H9 (cell line): ENCODE measurements around the gene HYDIN. TPM values are rescaled to one million over a fixed set of nuclear protein-coding genes. Genes with fewer than 3 reads are reported as not detected.
A peak's percentile ranks its signal among the peaks of the same experiment; 100 is the strongest.
"Not testable (repeated sequence)": the region's sequence is repeated elsewhere in the genome, so short reads cannot be mapped to it uniquely, and the experiment has no call there.

ENCODE experiments used
- DNase-seq: peaks from one replicate; pipeline ENCODE4 v3.0.0-alpha.2; 2017
- H2AFZ ChIP-seq: one replicate; pipeline ENCODE4 v1.6.1; 2013; ENCODE audit warnings: mild to moderate bottlenecking, low read length, control low read depth, moderate library complexity
- H2AK5ac ChIP-seq: 2 replicates; pipeline ENCODE4 v1.6.1; 2013; ENCODE audit warnings: low read length, control low read depth, mixed read lengths; ENCODE audit not compliant: insufficient read length
- H2BK120ac ChIP-seq: one replicate; pipeline ENCODE4 v1.6.1; 2013; ENCODE audit warnings: low read depth, mild to moderate bottlenecking, low read length, control low read depth, inconsistent platforms; ENCODE audit not compliant: poor library complexity, severe bottlenecking
- H2BK12ac ChIP-seq: 2 replicates; pipeline ENCODE4 v1.6.1; 2013; ENCODE audit warnings: low read length, control low read depth, mixed read lengths, low read depth; ENCODE audit not compliant: insufficient read length
- H2BK15ac ChIP-seq: 2 replicates; pipeline ENCODE4 v1.6.1; 2013; ENCODE audit warnings: low read depth, low read length, control low read depth
- H2BK20ac ChIP-seq: one replicate; pipeline ENCODE4 v1.6.1; 2013; ENCODE audit warnings: low read depth, mild to moderate bottlenecking, low read length, control low read depth, inconsistent platforms; ENCODE audit not compliant: poor library complexity, severe bottlenecking
- H2BK5ac ChIP-seq: 2 replicates; pipeline ENCODE4 v1.6.1; 2013; ENCODE audit warnings: low read length, control low read depth, mixed read lengths; ENCODE audit not compliant: insufficient read length
- H3K14ac ChIP-seq: 2 replicates; pipeline ENCODE4 v1.6.1; 2013; ENCODE audit warnings: low read length, control low read depth; ENCODE audit not compliant: insufficient read depth
- H3K18ac ChIP-seq: 2 replicates; pipeline ENCODE4 v1.6.1; 2013; ENCODE audit warnings: low read depth, mild to moderate bottlenecking, mixed read lengths, low read length, control low read depth; ENCODE audit not compliant: insufficient read length
- H3K23ac ChIP-seq: 2 replicates; pipeline ENCODE4 v1.6.1; 2013; ENCODE audit warnings: low read length, control low read depth, mixed read lengths, low read depth; ENCODE audit not compliant: insufficient read length
- H3K23me2 ChIP-seq: 2 replicates; pipeline ENCODE4 v1.6.1; 2013; ENCODE audit warnings: low read depth, mild to moderate bottlenecking, mixed read lengths, low read length, control low read depth; ENCODE audit not compliant: insufficient read length, poor library complexity, severe bottlenecking
- H3K27ac ChIP-seq: 2 replicates; pipeline ENCODE4 v1.5.1; 2013; ENCODE audit warnings: low read length, control low read depth, mixed read lengths, low read depth; ENCODE audit not compliant: insufficient read length
- H3K27me3 ChIP-seq: 2 replicates; pipeline ENCODE4 v1.6.1; 2013; ENCODE audit warnings: low read length, control low read depth, inconsistent platforms; ENCODE audit not compliant: insufficient read depth
- H3K4ac ChIP-seq: 2 replicates; pipeline ENCODE4 v1.6.1; 2013; ENCODE audit warnings: low read depth, mild to moderate bottlenecking, control low read depth, inconsistent platforms, low read length, moderate library complexity
- H3K4me1 ChIP-seq: 2 replicates; pipeline ENCODE4 v1.6.1; 2013; ENCODE audit warnings: low read length, control low read depth, inconsistent platforms; ENCODE audit not compliant: insufficient read depth
- H3K4me2 ChIP-seq: 2 replicates; pipeline ENCODE4 v1.6.1; 2013; ENCODE audit warnings: low read length, control low read depth, mixed read lengths; ENCODE audit not compliant: insufficient read length, insufficient read depth
- H3K56ac ChIP-seq: 2 replicates; pipeline ENCODE4 v1.6.1; 2013; ENCODE audit warnings: low read depth, mild to moderate bottlenecking, mixed read lengths, low read length, control low read depth; ENCODE audit not compliant: insufficient read length
- H3K79me1 ChIP-seq: 2 replicates; pipeline ENCODE4 v1.6.1; 2013; ENCODE audit warnings: low read depth, mild to moderate bottlenecking, moderate library complexity, low read length, control low read depth, inconsistent platforms; ENCODE audit not compliant: insufficient read depth, poor library complexity, severe bottlenecking
- H3K79me2 ChIP-seq: 2 replicates; pipeline ENCODE4 v1.6.1; 2013; ENCODE audit warnings: low read length, control low read depth, inconsistent platforms; ENCODE audit not compliant: insufficient read depth
- H3K9ac ChIP-seq: 2 replicates; pipeline ENCODE4 v1.6.1; 2013; ENCODE audit warnings: low read length, control low read depth, mixed read lengths; ENCODE audit not compliant: insufficient read length; ENCODE audit errors: extremely low read depth
- H3K9me3 ChIP-seq: one replicate; pipeline ENCODE4 v1.6.1; 2013; ENCODE audit warnings: low read depth, low read length, inconsistent platforms; ENCODE audit not compliant: control insufficient read depth
- H3T11ph ChIP-seq: one replicate; pipeline ENCODE4 v1.6.1; 2013; ENCODE audit warnings: mild to moderate bottlenecking, low read length, control low read depth, inconsistent platforms
- H4K20me1 ChIP-seq: one replicate; pipeline ENCODE4 v1.6.1; 2013; ENCODE audit not compliant: control insufficient read depth, insufficient read length, insufficient read depth
- H4K5ac ChIP-seq: 2 replicates; pipeline ENCODE4 v1.6.1; 2013; ENCODE audit warnings: low read depth, mild to moderate bottlenecking, mixed read lengths, low read length, control low read depth; ENCODE audit not compliant: insufficient read length
- H4K8ac ChIP-seq: replicated peaks from 2 replicates; pipeline ENCODE4 v1.6.1; 2013; ENCODE audit warnings: low read length, control low read depth, mixed read lengths, low read depth; ENCODE audit not compliant: insufficient read length
- H4K91ac ChIP-seq: 2 replicates; pipeline ENCODE4 v1.6.1; 2013; ENCODE audit warnings: low read depth, mild to moderate bottlenecking, moderate library complexity, mixed read lengths, low read length, control low read depth; ENCODE audit not compliant: insufficient read length
- H3K27ac Mint-ChIP-seq, 3 experiments: 2 replicates in 2 of 3; 3 replicates in 1 of 3; pipeline ENCODE4 v1.8.0; 2020 to 2021; ENCODE audit warnings: mixed read lengths in 3 of 3, mild to moderate bottlenecking in 1 of 3, moderate library complexity in 1 of 3
- H3K27me3 Mint-ChIP-seq: 2 replicates; pipeline ENCODE4 v1.8.0; 2021; ENCODE audit warnings: low read depth, mild to moderate bottlenecking, moderate library complexity, mixed read lengths
- H3K36me3 Mint-ChIP-seq, 3 experiments: 2 replicates in 2 of 3; 3 replicates in 1 of 3; pipeline ENCODE4 v1.8.0; 2020 to 2021; ENCODE audit warnings: low read depth in 3 of 3, mixed read lengths in 3 of 3; ENCODE audit not compliant: insufficient read depth in 1 of 3
- H3K4me1 Mint-ChIP-seq, 2 experiments: 2 replicates each; pipeline ENCODE4 v1.8.0; 2020; ENCODE audit warnings: mixed read lengths in 2 of 2
- H3K4me3 Mint-ChIP-seq, 2 experiments: 2 replicates in 1 of 2; 3 replicates in 1 of 2; pipeline ENCODE4 v1.8.0; 2020 to 2021; ENCODE audit warnings: mild to moderate bottlenecking in 2 of 2, mixed read lengths in 2 of 2, moderate library complexity in 1 of 2
- H3K9me3 Mint-ChIP-seq, 2 experiments: 2 replicates in 1 of 2; 3 replicates in 1 of 2; pipeline ENCODE4 v1.8.0; 2020; ENCODE audit warnings: mild to moderate bottlenecking in 2 of 2, mixed read lengths in 2 of 2, moderate library complexity in 1 of 2
- CTCF ChIP-seq: fragments of 200-600 bp; sonication (generic); conservative IDR thresholded peaks from 3 replicates; pipeline ENCODE4 v1.8.0; 2021; ENCODE audit warnings: antibody characterized with exemption, mild to moderate bottlenecking
- WGBS: extraction: QIAGEN DNeasy Blood & Tissue Kit; methylation state at CpG from one replicate; pipeline ENCODE4 v1.1.7; 2013; ENCODE audit warnings: missing lambda C conversion rate, low lambda C conversion rate, mixed read lengths; ENCODE audit not compliant: insufficient read length; ENCODE audit errors: extremely low coverage; 5-methylcytosine and 5-hydroxymethylcytosine counted together
- total RNA-seq: library from RNA; stranded (reverse); gene quantifications from 2 replicates; pipeline ENCODE4 v1.2.1, GENCODE V29; 2021

HYDIN gene
- total RNA-seq, 1 experiment from 2014 or later = 1.7 TPM

GRCh38 chr16:70954922-70955321 is 275.6 kb downstream of the HYDIN start:
- not testable (repeated sequence) for H3K4me1 ChIP-seq, H4K20me1 ChIP-seq, H3K4me1 Mint-ChIP-seq, H3T11ph ChIP-seq, H3K79me1 ChIP-seq, H3K79me2 ChIP-seq, H3K23ac ChIP-seq, H4K91ac ChIP-seq, H3K27ac ChIP-seq, H2BK120ac ChIP-seq, H3K23me2 ChIP-seq, DNase-seq, H3K9me3 Mint-ChIP-seq, H3K9me3 ChIP-seq, H2BK12ac ChIP-seq, H3K18ac ChIP-seq, H3K27me3 ChIP-seq, H3K27me3 Mint-ChIP-seq, H4K8ac ChIP-seq, H2AFZ ChIP-seq, H2AK5ac ChIP-seq, H3K56ac ChIP-seq, H2BK15ac ChIP-seq, H3K27ac Mint-ChIP-seq, H2BK20ac ChIP-seq, H3K14ac ChIP-seq, H3K4ac ChIP-seq, H3K9ac ChIP-seq, H4K5ac ChIP-seq, H3K4me2 ChIP-seq, H3K36me3 Mint-ChIP-seq, H3K4me3 Mint-ChIP-seq, H2BK5ac ChIP-seq
- whole genome bisulfite sequencing = no CpG with 5 or more reads among the region's 4 CpGs
- TF ChIP-seq CTCF = peak; percentile 37; the same call in 2 of the 3 replicates

- H3K79me1 ChIP-seq, H3T11ph ChIP-seq, H2AFZ ChIP-seq, H3K4ac ChIP-seq, H3K27ac ChIP-seq, H3K23me2 ChIP-seq, H2BK5ac ChIP-seq, H3K23ac ChIP-seq, H3K79me2 ChIP-seq, H4K20me1 ChIP-seq, H3K4me3 Mint-ChIP-seq, H4K91ac ChIP-seq, H3K9me3 ChIP-seq, H4K5ac ChIP-seq, H2AK5ac ChIP-seq, H3K27ac Mint-ChIP-seq, H3K9ac ChIP-seq, DNase-seq, H3K9me3 Mint-ChIP-seq, H3K27me3 Mint-ChIP-seq, H3K56ac ChIP-seq, H3K4me1 Mint-ChIP-seq, H2BK12ac ChIP-seq, H3K4me2 ChIP-seq, H2BK120ac ChIP-seq, H3K27me3 ChIP-seq, H3K14ac ChIP-seq, H3K18ac ChIP-seq, H2BK15ac ChIP-seq, H3K36me3 Mint-ChIP-seq, H2BK20ac ChIP-seq, H4K8ac ChIP-seq, H3K4me1 ChIP-seq: not testable (repeated sequence)
- WGBS = no CpG with 5 or more reads among the region's 5 CpGs
Measured at GRCh38 chr16:70953824-70954223, 276.7 kb downstream of the HYDIN start.
